SK-N-SH (cell line): ENCODE data around the gene BTBD6.

Experiments
- CHD2 ChIP-seq: fragments of 150-350 bp; IDR thresholded peaks from 2 replicates; pipeline ENCODE4 v1.6.1; 2018; ENCODE audit warnings: low read length; ENCODE audit not compliant: partially characterized antibody
- EP300 ChIP-seq, 2 experiments: IDR thresholded peaks; 2 replicates each; pipeline versions ENCODE4 v1.4.0 to v1.6.1; 2012; ENCODE audit warnings: borderline replicate concordance in 1 of 2, low read depth in 1 of 2, low read length in 1 of 2
- FOXM1 ChIP-seq: IDR thresholded peaks from 2 replicates; pipeline ENCODE4 v1.4.0; 2012; ENCODE audit warnings: low read depth, mild to moderate bottlenecking
- MAX ChIP-seq: IDR thresholded peaks from 2 replicates; pipeline ENCODE4 v1.4.0; 2012; ENCODE audit warnings: low read depth
- POLR2AphosphoS5 ChIP-seq: IDR thresholded peaks from 2 replicates; pipeline ENCODE4 v1.6.1; 2012; ENCODE audit warnings: low read depth, low read length
- RAD21 ChIP-seq: IDR thresholded peaks from 2 replicates; pipeline ENCODE4 v1.6.1; 2012; ENCODE audit warnings: mild to moderate bottlenecking, low read length
- RCOR1 ChIP-seq: fragments of 150-350 bp; IDR thresholded peaks from 2 replicates; pipeline ENCODE4 v1.6.1; 2017; ENCODE audit warnings: antibody characterized with exemption, low read length
- TAF1 ChIP-seq: IDR thresholded peaks from 2 replicates; pipeline ENCODE4 v1.6.1; 2012; ENCODE audit warnings: low read depth, mild to moderate bottlenecking, low read length, moderate library complexity, borderline replicate concordance
- TCF12 ChIP-seq: IDR thresholded peaks from 2 replicates; pipeline ENCODE4 v1.4.0; 2012
- TEAD4 ChIP-seq: IDR thresholded peaks from 2 replicates; pipeline ENCODE4 v1.4.0; 2012; ENCODE audit warnings: mild to moderate bottlenecking, borderline replicate concordance; ENCODE audit not compliant: insufficient read depth
- TF ChIP-seq, protein P1 (sequence below): fragments of 200-600 bp; sonication (generic); IDR thresholded peaks from 2 replicates; pipeline ENCODE4 v1.6.1; 2017; ENCODE audit warnings: antibody characterized with exemption, mild to moderate bottlenecking, moderate library complexity
- TF ChIP-seq, protein P2 (sequence below): fragments of 150-350 bp; IDR thresholded peaks from 2 replicates; pipeline ENCODE4 v1.6.1; 2016; ENCODE audit warnings: mild to moderate bottlenecking, low read depth, low read length
- TF ChIP-seq, protein P3 (sequence below): IDR thresholded peaks from 2 replicates; pipeline ENCODE4 v1.6.1; 2012; ENCODE audit warnings: mild to moderate bottlenecking, low read depth, low read length, moderate library complexity

DNA sequence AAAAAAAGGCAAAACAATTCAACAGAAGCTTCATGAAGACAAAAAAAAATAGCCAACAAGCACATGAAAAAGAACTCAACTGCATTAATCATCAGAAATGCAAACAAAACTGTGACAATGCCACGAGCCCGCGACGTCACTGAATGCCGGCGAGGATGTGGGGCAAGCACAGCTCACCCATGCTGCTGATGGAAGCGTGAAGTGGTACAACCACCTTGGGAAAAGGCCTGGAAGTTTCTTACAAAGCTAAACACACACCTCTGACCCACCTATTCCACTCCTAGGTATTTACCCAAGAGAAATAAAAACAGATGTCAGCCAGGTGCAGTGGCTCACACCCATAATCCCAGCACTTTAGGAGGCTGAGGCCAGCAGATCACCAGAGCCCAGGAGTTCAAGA lies 10.5 kb downstream of the BTBD6 start:
- TF ChIP-seq EP300 (IDR thresholded peaks at IDR 0.05; ENCODE audit: borderline replicate concordance in 1 of 2, low read depth in 1 of 2, low read length in 1 of 2) (no peak), RAD21 (no peak), RCOR1 (no peak), TEAD4 (no peak), CHD2 (no peak), TAF1 (no peak), MAX (no peak), TCF12 (no peak), POLR2AphosphoS5 (no peak), FOXM1 (no peak)
- TF ChIP-seq, protein P1, sequence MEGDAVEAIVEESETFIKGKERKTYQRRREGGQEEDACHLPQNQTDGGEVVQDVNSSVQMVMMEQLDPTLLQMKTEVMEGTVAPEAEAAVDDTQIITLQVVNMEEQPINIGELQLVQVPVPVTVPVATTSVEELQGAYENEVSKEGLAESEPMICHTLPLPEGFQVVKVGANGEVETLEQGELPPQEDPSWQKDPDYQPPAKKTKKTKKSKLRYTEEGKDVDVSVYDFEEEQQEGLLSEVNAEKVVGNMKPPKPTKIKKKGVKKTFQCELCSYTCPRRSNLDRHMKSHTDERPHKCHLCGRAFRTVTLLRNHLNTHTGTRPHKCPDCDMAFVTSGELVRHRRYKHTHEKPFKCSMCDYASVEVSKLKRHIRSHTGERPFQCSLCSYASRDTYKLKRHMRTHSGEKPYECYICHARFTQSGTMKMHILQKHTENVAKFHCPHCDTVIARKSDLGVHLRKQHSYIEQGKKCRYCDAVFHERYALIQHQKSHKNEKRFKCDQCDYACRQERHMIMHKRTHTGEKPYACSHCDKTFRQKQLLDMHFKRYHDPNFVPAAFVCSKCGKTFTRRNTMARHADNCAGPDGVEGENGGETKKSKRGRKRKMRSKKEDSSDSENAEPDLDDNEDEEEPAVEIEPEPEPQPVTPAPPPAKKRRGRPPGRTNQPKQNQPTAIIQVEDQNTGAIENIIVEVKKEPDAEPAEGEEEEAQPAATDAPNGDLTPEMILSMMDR = no peak
- TF ChIP-seq, protein P2, sequence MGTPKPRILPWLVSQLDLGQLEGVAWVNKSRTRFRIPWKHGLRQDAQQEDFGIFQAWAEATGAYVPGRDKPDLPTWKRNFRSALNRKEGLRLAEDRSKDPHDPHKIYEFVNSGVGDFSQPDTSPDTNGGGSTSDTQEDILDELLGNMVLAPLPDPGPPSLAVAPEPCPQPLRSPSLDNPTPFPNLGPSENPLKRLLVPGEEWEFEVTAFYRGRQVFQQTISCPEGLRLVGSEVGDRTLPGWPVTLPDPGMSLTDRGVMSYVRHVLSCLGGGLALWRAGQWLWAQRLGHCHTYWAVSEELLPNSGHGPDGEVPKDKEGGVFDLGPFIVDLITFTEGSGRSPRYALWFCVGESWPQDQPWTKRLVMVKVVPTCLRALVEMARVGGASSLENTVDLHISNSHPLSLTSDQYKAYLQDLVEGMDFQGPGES = no peak
- TF ChIP-seq, protein P3, sequence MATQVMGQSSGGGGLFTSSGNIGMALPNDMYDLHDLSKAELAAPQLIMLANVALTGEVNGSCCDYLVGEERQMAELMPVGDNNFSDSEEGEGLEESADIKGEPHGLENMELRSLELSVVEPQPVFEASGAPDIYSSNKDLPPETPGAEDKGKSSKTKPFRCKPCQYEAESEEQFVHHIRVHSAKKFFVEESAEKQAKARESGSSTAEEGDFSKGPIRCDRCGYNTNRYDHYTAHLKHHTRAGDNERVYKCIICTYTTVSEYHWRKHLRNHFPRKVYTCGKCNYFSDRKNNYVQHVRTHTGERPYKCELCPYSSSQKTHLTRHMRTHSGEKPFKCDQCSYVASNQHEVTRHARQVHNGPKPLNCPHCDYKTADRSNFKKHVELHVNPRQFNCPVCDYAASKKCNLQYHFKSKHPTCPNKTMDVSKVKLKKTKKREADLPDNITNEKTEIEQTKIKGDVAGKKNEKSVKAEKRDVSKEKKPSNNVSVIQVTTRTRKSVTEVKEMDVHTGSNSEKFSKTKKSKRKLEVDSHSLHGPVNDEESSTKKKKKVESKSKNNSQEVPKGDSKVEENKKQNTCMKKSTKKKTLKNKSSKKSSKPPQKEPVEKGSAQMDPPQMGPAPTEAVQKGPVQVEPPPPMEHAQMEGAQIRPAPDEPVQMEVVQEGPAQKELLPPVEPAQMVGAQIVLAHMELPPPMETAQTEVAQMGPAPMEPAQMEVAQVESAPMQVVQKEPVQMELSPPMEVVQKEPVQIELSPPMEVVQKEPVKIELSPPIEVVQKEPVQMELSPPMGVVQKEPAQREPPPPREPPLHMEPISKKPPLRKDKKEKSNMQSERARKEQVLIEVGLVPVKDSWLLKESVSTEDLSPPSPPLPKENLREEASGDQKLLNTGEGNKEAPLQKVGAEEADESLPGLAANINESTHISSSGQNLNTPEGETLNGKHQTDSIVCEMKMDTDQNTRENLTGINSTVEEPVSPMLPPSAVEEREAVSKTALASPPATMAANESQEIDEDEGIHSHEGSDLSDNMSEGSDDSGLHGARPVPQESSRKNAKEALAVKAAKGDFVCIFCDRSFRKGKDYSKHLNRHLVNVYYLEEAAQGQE = no peak
